Measurements from ENCODE around the gene KLRG1.

- no peak for TF ChIP-seq CTCF (IDR thresholded peaks at IDR 0.05)
- no peak for TF ChIP-seq POLR2A (IDR thresholded peaks at IDR 0.05)
Measured at GRCh38 chr12:9052610-9053009, 63.3 kb downstream of the KLRG1 start.
